ENCODE data around the gene ATP1A1. TPM values are rescaled to one million over a fixed set of nuclear protein-coding genes. Genes with fewer than 3 reads are reported as not detected.

The ATP1A1 gene
- total RNA-seq, 1 experiment from 2014 or later, result 239 TPM

- H3K9ac ChIP-seq (ENCODE audit: extremely low read depth, insufficient read length, low read length), result no peak overlapping the region
- H3K4me2 ChIP-seq (ENCODE audit: insufficient read depth, insufficient read length, low read length), result no peak overlapping the region
- H4K91ac ChIP-seq (ENCODE audit: insufficient read length, low read depth, low read length), result no peak overlapping the region
- H3K27me3 ChIP-seq (ENCODE audit: insufficient read depth, low read length), result no peaks in the 10 kb centered on the region
- no peaks in the 10 kb centered on the region for H3K23me2 ChIP-seq (ENCODE audit: insufficient read length, low read depth, low read length, poor library complexity, severe bottlenecking)
- H3K14ac ChIP-seq (ENCODE audit: insufficient read depth, low read length), result no peak overlapping the region
- no peaks in the 10 kb centered on the region for H4K20me1 ChIP-seq (ENCODE audit: control insufficient read depth, insufficient read depth, insufficient read length)
- WGBS (ENCODE audit: extremely low coverage, insufficient read length, low lambda C conversion rate), result no CpG with 5 or more reads among the region's 5 CpGs
- H3T11ph ChIP-seq (ENCODE audit: low read length), result no peak overlapping the region
- no peak for DNase-seq
- H3K56ac ChIP-seq (ENCODE audit: insufficient read length, low read depth, low read length), result no peak overlapping the region
- H3K4ac ChIP-seq (ENCODE audit: low read depth, low read length), result no peak overlapping the region
- H2AFZ ChIP-seq (ENCODE audit: low read length), result no peak overlapping the region
- H3K4me1 ChIP-seq (ENCODE audit: insufficient read depth, low read length), result no peaks in the 10 kb centered on the region
- H3K27me3 Mint-ChIP-seq (ENCODE audit: low read depth), result peaks cover 15% of the 10 kb centered on the region
- H3K9me3 ChIP-seq (ENCODE audit: control insufficient read depth, low read depth, low read length), result no peaks in the 10 kb centered on the region
- TF ChIP-seq, protein P1, sequence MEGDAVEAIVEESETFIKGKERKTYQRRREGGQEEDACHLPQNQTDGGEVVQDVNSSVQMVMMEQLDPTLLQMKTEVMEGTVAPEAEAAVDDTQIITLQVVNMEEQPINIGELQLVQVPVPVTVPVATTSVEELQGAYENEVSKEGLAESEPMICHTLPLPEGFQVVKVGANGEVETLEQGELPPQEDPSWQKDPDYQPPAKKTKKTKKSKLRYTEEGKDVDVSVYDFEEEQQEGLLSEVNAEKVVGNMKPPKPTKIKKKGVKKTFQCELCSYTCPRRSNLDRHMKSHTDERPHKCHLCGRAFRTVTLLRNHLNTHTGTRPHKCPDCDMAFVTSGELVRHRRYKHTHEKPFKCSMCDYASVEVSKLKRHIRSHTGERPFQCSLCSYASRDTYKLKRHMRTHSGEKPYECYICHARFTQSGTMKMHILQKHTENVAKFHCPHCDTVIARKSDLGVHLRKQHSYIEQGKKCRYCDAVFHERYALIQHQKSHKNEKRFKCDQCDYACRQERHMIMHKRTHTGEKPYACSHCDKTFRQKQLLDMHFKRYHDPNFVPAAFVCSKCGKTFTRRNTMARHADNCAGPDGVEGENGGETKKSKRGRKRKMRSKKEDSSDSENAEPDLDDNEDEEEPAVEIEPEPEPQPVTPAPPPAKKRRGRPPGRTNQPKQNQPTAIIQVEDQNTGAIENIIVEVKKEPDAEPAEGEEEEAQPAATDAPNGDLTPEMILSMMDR (conservative IDR thresholded peaks at IDR 0.05), result no peak
- no peak overlapping the region for H2AK5ac ChIP-seq (ENCODE audit: insufficient read length, low read length)
- H2BK20ac ChIP-seq (ENCODE audit: low read depth, low read length, poor library complexity, severe bottlenecking), result no peak overlapping the region
- H2BK120ac ChIP-seq (ENCODE audit: low read depth, low read length, poor library complexity, severe bottlenecking), result no peak overlapping the region
- H4K5ac ChIP-seq (ENCODE audit: insufficient read length, low read depth, low read length), result no peak overlapping the region
- no peak overlapping the region for H4K8ac ChIP-seq (replicated peaks; ENCODE audit: insufficient read length, low read depth, low read length)
- no peak overlapping the region for H2BK12ac ChIP-seq (ENCODE audit: insufficient read length, low read depth, low read length)
- H3K4me3 Mint-ChIP-seq, result no peak overlapping the region
- no peak overlapping the region for H3K23ac ChIP-seq (ENCODE audit: insufficient read length, low read depth, low read length)
- no peaks in the 10 kb centered on the region for H3K9me3 Mint-ChIP-seq
- no peak overlapping the region for H3K27ac ChIP-seq (ENCODE audit: insufficient read length, low read depth, low read length)
- no peaks in the 10 kb centered on the region for H3K79me2 ChIP-seq (ENCODE audit: insufficient read depth, low read length)
- H3K4me1 Mint-ChIP-seq, result no peaks in the 10 kb centered on the region
- no peaks in the 10 kb centered on the region for H3K79me1 ChIP-seq (ENCODE audit: insufficient read depth, low read depth, low read length, poor library complexity, severe bottlenecking)
- no peak overlapping the region for H3K27ac Mint-ChIP-seq
- H3K18ac ChIP-seq (ENCODE audit: insufficient read length, low read depth, low read length), result no peak overlapping the region
- no peaks in the 10 kb centered on the region for H3K36me3 Mint-ChIP-seq (ENCODE audit: insufficient read depth in 1 of 3, low read depth in 3 of 3)
- no peak overlapping the region for H2BK15ac ChIP-seq (ENCODE audit: low read depth, low read length)
- H2BK5ac ChIP-seq (ENCODE audit: insufficient read length, low read length), result no peak overlapping the region
Observed at GRCh38 chr1:116425987-116426386, 52.9 kb downstream of the ATP1A1 start.

All from H9 (cell line).